Measurements from ENCODE around the gene KIF20A.

GRCh38 chr5:138229387-138229786 lies 50.5 kb downstream of the KIF20A start:
- TF ChIP-seq PKNOX1 (IDR thresholded peaks at IDR 0.05) (no peak), TARDBP (IDR thresholded peaks at IDR 0.05) (no peak), FOXK2 (IDR thresholded peaks at IDR 0.05) (no peak)

Data from HEK293T (cell line).